C4-2B (cell line): ENCODE measurements around the gene JAKMIP1.

Experiments
- H3K27ac ChIP-seq: fragments of 450-650 bp; 2 replicates; pipeline ENCODE4 v1.5.1; 2017
- CTCF ChIP-seq: fragments of 450-650 bp; conservative IDR thresholded peaks from 2 replicates; pipeline ENCODE4 v1.5.1; 2017; ENCODE audit warnings: mild to moderate bottlenecking
- ZFX ChIP-seq: fragments of 450-650 bp; IDR thresholded peaks from 2 replicates; pipeline ENCODE4 v1.6.1; 2017

Gene JAKMIP1

GRCh38 chr4:6002926-6003325 is 197.4 kb downstream of the JAKMIP1 start:
- no peak overlapping the region for H3K27ac ChIP-seq

GRCh38 chr4:6002492-6002833 is 197.9 kb downstream of the JAKMIP1 start:
- TF ChIP-seq CTCF, result no peak
- H3K27ac ChIP-seq, result no peak overlapping the region

More at GRCh38 chr4:6002926-6003325, 197.4 kb downstream of the JAKMIP1 start:
- TF ChIP-seq CTCF (no peak), ZFX (no peak)

- TF ChIP-seq CTCF, result no peak
- TF ChIP-seq ZFX, result no peak
- no peak overlapping the region for H3K27ac ChIP-seq
Measured at GRCh38 chr4:6001680-6002491, 198.5 kb downstream of the JAKMIP1 start.

GRCh38 chr4:5999830-6000365 is 200.5 kb downstream of the JAKMIP1 start:
- TF ChIP-seq CTCF, result no peak
- TF ChIP-seq ZFX, result no peak
- H3K27ac ChIP-seq, result no peak overlapping the region

GRCh38 chr4:5999356-5999755 is 201.0 kb downstream of the JAKMIP1 start:
- no peak overlapping the region for H3K27ac ChIP-seq
- TF ChIP-seq ZFX, result no peak
- no peak for TF ChIP-seq CTCF

- H3K27ac ChIP-seq, result no peak overlapping the region
- TF ChIP-seq ZFX, result no peak
- TF ChIP-seq CTCF, result peak; percentile 97
Measured at GRCh38 chr4:5998333-5998936, 201.9 kb downstream of the JAKMIP1 start.

- H3K27ac ChIP-seq, result no peak overlapping the region
- TF ChIP-seq CTCF, result no peak
- TF ChIP-seq ZFX, result no peak
Measured at GRCh38 chr4:5996641-5997040, 203.7 kb downstream of the JAKMIP1 start.
